Smooth muscle cell of trachea (primary cell): ENCODE data around the gene SLCO6A1. TPM values are rescaled to one million over a fixed set of nuclear protein-coding genes. Genes with fewer than 3 reads are reported as not detected.

ENCODE experiments used
- total RNA-seq: library from RNA; depleted of rRNA; stranded (reverse); fragments of >200 nt; gene quantifications from 2 replicates; pipeline ENCODE4 v1.2.1, GENCODE V29; 2014

Gene SLCO6A1
- total RNA-seq = not detected in 2 replicates

GRCh38 chr5:102498271-102499034 lies at the start of gene SLCO6A1:
SLCO6A1 (minus strand) TSS chr5:102499001; CDS start chr5:102498844, 157 bp downstream.

Other genes starting within 250 kb of the SLCO6A1 start
- gene SLCO4C1, start 202.7 kb downstream of the SLCO6A1 start, total RNA-seq = not detected in 2 replicates